ENCODE results near the gene TSPYL2.

- TF ChIP-seq CTCF (IDR thresholded peaks at IDR 0.05; ENCODE audit: control extremely low read depth in 1 of 3, insufficient read depth in 1 of 3, low read depth in 1 of 3, low read length in 3 of 3) (no peak), HDAC2 (IDR thresholded peaks at IDR 0.05; ENCODE audit: borderline replicate concordance in 1 of 2, low read depth in 2 of 2, low read length in 2 of 2) (no peak), TAF1 (IDR thresholded peaks at IDR 0.05; ENCODE audit: low read depth, low read length) (no peak), EGR1 (IDR thresholded peaks at IDR 0.05; ENCODE audit: borderline replicate concordance, low read depth, low read length) (no peak), SRF (IDR thresholded peaks at IDR 0.05; ENCODE audit: low read depth, low read length) (no peak), SIN3A (conservative IDR thresholded peaks at IDR 0.05 in 1 of 2, IDR thresholded peaks at IDR 0.05 in 1 of 2; ENCODE audit: low read depth in 1 of 2, low read length in 2 of 2) (no peak), SP1 (IDR thresholded peaks at IDR 0.05; ENCODE audit: low read depth, low read length) (no peak), EZH2 (IDR thresholded peaks at IDR 0.05; ENCODE audit: low read depth, low read length, severe bottlenecking) (no peak), POLR2A (IDR thresholded peaks at IDR 0.05; ENCODE audit: control extremely low read depth in 1 of 2, low read depth in 2 of 2, low read length in 2 of 2) (no peak), RFX5 (IDR thresholded peaks at IDR 0.05; ENCODE audit: borderline replicate concordance, low read depth, low read length) (no peak), YY1 (IDR thresholded peaks at IDR 0.05; ENCODE audit: low read depth, low read length) (no peak)
These were observed 32.8 kb downstream of the TSPYL2 start for GRCh38 chrX:53114864-53115549.
